GM18870 (cell line): ENCODE results near the gene TRIO.
A peak's percentile ranks its signal among the peaks of the same experiment; 100 is the strongest.

Source experiments
- ATAC-seq: cut with Tn5 transposase; IDR thresholded peaks from one replicate; pipeline ENCODE4 v1.9.1; 2021; ENCODE audit warnings: moderate library complexity; ENCODE audit not compliant: unreplicated experiment

Gene TRIO

DNA sequence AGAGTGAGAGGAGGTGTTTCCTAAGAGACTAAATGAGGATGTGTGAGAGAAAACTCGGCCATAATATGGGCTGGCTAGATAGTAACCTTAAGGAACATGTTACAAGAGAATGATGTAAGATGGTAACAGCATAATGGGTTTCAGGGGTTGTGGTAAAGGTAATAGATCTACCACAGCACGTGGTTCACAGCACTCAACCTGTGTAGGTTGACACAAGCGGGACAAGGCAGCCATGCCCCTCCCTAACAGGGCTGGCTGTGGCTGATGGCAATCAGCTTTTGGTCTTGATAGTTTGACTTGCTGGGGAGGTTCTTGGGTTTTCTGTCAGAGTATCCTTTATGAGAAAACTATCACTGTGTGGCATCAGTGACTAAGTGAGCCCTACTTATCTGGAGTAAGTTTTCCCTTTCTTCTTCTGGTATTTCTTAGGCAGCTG is 138.6 kb downstream of the TRIO start:
- ATAC-seq = peak; percentile 84

DNA sequence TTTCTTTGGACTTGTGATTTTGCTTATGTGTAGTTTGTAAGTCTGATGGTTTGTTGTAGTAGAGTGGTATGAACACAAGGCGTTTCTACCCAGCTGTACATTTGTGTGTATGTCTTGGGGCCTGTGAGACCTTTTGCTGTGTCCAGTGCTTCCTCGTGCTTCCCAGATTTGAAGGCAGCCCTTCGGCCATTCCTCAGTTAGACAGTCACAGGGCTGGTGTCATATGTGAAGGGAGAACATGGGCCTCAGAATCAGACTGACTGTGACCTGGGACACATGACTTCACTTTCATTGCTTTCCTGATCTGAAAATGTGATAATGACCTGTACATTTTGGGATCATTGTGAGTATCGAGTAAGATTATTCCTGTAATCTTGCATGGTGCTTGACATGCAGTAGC is 140.0 kb downstream of the TRIO start:
- no peak for ATAC-seq

DNA sequence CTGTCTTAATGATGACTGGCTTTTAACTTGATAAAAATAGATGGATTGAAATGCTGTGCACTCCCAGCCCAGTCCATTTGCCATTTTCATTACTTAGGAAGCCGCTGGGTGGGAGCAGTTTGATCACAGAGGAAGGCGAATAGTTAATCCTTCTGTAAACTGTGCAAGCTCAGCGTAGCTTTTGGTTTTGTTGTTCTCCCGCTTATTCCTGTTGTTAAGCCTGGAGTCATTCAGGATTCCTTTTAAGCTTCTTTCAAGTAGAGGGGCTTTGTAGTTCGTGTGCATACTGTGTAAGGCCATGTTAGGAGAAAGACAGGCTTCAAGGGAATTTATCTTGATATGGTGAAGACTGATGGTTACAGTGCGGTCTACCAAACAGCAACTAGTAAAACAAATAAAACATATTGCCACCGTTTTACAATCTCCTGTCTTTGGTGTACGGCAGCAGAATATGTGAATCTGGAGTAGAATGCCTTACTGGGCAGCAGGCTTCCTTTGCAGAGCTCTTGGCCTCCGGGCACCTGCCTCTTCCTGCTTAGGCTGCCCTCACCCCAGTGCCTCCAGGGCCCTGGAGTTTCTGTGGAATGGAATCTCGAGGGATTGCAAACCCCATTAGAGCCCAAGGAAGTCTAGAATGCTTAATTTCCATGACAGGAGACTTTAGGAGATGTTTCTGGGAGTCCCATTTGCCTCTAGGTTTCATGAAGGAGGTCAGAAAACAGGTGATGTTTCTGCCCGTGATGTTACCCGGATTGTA is 141.4 kb downstream of the TRIO start:
- ATAC-seq = no peak

DNA sequence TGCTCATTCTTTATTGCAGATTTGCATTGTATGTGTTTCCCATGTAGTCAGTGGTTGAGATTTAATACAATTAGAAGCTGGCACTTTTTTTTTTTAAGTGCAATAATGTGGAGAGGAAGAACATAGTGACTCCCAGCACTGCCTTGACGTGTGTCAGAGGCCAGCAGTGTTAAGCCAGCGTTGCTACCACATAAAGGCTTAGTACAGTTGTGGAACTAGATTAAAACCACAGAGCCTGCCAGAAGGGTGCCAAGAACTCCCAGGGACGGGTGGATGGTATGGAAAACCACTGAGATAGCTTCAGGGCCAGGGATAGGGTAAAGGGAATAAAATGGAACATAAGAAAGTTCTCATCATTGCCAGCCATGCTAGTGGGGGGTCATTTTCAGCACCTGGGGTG is 142.9 kb downstream of the TRIO start:
- no peak for ATAC-seq

DNA sequence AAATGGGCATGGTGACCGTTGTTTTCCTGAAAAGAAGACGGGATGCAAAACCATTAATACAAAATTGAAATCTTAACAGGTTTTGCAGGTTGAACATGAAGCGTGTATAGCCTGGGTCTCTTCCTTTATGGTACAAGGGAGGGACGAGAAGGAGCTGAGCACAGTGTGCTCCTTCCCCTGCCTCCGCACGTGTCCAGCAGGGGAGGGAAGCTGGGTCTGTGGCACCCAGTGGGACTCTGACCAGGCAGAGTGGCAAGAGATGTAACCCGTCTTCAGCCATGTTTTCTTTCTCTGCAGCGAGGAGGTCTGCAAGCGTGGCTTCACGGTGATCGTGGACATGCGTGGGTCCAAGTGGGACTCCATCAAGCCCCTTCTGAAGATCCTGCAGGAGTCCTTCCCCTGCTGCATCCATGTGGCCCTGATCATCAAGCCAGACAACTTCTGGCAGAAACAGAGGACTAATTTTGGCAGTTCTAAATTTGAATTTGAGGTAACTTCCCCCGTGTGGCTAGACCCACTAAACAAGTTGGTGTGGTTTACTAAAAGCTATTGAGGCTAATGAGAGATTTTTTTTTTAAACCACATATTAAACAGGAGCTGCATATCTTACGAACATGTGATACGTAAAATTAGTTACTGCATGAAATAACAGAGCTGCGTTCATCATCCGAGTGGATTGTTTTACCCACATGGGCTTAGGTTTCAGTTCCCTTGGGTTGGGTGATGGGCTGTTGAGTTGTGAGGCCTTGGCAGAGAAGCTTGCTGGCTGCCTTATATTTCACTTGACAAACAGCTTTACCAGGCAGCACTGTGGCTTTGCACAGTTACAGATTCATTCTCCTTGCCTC is 143.7 kb downstream of the TRIO start:
- peak; percentile 86 for ATAC-seq

DNA sequence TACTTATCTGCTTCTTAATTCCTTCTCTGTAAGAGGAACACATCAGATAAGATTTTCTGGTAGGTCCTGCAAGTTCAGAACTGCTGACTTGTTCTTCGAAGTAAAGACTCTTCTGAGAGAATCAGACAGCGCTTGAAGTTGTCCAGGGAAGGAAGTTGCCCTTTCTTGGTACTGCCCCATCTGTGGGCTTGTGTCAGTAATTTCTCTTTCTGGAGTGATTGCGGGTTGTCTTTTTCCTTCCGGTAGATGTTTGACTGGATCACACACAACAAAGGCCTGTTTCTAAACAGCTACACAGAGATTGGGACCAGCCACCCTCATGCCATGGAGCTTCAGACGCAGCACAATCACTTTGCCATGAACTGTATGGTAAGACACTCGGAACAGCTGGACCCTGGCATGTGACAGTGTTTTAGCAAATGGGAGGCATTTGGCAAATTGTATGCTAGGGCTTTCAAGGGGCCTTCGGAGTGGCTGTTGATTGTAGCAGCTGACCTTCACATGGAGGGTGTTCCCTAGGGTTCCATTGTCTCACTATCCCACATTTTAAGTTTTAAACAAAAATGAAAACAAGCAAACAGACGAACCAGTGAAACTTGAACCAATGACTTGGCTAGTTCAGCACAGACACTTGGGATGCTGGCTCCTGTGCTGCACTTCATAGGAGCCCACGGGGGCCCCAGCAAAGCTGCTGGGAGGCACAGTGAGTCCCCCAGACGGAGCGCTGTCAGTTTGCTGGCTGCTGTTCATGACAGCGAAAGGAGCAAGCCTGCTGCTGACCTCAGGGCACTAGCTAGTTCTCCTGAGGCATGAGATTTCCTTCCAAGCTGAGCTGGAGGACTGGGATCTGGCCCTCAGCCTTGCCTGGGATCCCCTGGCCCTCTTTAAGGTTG is 149.9 kb downstream of the TRIO start:
- no peak for ATAC-seq

DNA sequence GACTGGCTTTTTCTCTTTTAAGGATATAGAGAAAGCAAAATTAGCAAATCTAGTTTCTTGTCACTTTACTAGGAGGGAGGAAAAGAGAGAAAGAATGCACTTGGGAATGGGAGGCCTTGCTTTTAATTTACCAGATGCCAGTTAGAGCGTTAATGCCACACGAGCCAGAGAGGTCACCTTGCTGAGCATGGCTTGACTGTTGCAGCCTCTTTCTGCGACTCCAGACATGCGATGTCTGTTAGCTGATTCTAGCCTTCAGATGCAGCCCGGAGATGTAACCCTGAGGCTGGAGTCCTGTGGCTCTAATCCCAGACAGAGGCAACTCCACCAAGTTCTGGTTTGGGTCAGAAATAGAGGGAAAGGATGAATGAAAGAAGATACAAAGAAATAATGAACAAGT is 152.5 kb downstream of the TRIO start:
- ATAC-seq = no peak

DNA sequence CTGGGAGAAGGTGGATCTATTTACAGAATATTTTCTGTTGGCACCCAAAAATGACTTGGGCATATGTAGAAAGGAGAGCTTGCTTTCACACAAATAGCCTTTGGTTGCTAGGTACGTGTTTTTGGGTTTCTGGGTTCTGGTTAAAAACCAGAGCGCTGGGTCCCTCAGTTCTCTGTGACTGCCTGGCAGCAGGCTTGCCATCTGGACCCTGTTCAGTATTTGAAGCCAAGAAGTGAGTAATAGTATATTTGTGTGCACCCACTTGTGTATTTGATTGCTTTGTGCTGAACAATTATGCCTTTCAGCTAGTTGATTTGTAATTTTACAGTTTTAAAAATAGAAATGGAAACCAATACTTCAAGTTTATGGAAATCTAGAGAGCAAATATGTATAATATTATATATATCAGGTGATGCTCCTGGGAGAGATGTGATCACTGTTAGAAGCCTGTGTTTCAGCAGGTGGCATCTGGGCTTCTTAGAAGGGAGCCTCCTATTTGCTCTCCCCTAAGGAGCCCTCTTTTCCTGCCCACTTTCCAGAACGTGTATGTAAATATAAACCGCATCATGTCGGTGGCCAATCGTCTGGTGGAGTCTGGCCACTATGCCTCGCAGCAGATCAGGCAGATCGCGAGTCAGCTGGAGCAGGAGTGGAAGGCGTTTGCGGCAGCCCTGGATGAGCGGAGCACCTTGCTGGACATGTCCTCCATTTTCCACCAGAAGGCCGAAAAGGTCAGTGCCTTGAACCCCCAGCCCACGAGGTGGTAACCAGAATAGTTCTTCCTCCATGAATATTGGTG is 153.6 kb downstream of the TRIO start:
- no peak for ATAC-seq

DNA sequence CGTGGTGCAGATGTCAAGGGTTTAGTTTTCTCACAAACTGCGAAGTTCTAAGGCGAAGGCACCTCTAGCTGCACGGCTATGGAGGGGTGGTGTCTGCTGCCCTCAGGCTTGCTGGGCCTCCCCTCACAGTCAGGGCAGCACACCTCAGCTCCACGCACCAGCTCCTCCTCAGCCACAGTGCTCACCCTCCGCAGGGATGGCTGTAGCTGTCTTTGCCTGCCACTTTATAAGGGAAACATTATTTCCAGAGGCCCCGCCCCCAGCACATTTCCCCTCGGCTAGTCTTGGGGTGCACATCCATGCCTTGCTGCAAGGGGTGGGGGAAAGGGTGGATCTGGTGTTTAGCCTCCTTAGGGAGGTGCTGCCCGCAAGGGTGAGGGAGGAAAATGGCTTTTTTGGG is 154.6 kb downstream of the TRIO start:
- ATAC-seq = no peak

DNA sequence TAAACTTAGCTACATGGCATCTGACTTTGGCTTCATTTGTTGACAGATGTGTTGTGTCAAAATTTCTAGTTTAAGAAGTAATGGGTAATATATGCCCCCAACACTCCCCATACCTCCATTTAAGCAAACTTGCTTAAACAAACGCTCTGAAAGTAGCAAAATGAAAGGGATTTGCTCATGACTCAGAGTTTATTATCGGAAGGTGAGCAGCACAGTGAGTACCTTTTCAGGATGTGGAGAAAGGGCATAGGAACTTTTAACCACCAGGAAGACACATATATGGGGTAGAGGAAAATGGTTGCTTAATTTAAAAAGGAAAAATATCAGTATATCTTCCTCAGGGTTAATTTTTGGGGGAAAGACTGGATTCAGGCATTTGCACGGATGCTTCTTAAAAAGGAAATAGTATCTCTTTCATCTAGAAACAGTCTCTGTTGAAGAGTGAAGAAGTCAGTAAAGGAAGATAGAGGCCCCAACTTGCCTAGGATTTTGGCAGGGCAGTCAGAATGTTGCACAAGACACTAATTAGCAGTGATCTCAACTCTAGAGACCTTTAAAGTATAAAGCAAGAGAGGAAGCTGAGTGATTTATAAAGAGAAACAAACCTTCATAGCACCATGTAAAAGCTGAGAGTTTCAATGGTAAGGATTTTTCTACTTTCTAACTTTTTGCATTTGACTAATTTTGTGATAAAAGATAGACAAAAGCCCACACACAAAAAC is 155.1 kb downstream of the TRIO start:
- ATAC-seq = no peak

DNA sequence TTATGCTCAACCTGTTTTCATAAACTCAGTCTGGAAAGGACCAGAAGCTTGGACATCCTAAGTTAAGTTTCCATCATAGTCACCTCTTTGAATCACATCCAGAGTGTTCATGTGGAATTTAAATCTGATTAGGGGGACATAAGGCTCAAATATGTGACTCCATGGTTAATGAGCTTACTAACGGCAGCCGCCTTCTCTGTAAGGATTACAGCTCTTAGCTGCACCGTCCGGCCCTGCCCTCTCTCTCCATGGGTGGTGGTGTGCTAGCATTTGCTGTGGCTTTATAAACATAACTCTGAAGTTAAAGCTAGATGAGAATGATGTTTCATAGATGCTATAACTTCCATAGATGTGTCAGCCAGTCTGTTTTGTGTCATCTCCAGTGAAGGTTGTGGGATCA is 156.5 kb downstream of the TRIO start:
- no peak for ATAC-seq

DNA sequence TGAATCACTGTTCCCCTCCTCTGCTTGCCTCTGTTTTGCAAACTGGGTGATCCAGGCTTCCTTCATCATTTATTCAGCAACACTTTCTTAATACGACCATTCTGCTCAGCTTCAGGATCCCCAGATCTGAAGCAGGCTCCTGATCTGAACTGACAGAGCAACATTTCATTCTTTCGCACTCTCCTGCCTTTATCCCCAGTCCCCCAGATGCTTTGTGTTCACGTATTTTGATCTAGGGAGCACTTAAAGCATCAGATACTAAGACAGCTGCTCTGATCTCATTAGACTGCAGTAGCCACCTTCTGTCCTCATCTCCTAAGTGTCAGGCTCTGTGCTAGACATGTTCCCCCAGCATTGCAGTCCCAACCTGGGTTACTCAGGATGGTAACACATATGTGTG is 158.0 kb downstream of the TRIO start:
- no peak for ATAC-seq

DNA sequence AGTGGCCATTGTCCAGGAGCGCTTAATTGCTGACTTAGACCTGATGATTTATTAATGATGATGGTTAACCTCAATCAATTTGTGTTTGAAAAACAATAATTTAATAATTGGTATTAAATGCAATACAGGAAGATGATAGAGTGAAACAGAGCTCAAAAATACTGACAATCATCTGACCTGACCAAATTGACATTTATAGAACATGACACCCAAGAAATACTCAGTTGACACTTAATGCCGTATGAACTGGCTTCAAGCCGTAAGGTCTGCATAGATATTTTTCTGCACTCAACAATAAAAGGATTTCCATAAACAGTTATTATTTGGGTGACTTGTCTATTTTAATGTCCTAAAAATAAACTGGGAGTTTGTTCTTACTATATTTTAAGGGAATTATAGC is 159.2 kb downstream of the TRIO start:
- no peak for ATAC-seq

DNA sequence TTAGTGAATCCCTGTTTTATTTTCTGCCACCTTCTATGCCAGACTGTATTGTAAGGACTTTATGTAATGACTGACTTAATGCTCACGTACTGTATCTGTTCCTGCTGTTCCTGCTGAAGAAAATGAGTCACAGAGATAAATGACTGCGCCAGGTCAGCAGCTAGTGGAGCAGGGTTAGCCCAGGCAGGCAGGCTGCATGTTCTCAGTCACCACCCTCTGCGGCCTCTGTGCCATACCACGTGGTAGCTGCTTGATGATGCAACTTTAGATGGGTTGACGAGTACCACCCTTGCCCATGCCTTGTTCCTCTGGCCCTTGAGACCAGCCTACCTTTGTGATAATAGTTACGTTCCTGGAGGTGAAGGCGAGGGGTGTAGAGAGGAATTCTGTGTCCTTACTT is 161.9 kb downstream of the TRIO start:
- no peak for ATAC-seq

DNA sequence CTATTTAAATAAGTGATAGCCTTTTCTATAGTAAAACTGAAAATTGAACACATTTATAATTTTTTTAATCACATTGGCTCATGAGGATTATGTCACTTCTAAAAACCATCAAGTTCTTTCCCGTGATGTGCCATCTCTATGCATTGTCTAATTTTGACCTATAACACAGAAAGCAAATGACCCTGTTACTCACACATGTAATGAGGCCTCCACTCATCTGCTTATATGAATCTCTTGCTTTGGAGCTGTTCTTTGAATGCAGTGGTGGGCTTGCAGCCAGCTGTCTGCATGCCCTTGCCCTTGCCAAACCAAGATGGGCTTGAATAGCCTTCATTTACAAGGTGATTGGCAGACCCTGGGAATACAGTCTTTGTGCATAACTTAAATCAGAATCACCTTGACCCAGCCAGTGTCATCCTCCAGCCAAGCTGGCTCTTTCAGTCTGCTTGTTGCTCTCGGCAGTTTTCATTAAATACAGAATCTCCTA is 163.2 kb downstream of the TRIO start:
- ATAC-seq = no peak

DNA sequence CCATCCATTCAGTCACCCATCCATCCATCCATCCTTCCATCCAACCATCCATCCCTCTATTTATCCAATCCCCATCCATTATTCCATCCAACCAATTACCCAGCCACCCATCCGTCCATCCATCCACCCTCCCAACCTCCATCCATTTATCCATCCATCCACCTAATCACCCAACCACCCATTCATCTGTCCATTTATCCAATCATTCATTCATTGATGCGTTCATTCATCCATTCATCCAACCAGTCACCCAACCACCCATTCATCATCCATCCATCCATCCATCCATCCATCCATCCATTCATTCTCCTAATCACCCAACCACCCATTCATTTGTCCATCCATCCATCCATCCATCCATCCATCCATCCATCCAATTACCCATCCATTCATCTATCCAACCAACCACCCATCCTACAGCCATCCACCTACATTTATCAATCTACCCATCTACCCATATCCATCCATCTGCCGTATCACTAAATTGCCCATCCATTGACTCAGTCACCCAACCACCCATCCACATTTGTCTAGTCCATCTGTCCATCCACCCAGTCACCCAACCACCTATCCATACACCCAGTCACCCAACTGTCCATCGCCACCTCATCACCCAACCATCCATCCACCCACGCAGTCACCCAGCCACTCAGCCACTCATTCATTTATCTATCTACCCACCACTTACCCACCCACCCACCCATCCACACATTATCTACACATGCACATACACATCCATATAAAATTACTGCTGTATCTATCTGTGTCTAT is 165.4 kb downstream of the TRIO start:
- no peak for ATAC-seq

DNA sequence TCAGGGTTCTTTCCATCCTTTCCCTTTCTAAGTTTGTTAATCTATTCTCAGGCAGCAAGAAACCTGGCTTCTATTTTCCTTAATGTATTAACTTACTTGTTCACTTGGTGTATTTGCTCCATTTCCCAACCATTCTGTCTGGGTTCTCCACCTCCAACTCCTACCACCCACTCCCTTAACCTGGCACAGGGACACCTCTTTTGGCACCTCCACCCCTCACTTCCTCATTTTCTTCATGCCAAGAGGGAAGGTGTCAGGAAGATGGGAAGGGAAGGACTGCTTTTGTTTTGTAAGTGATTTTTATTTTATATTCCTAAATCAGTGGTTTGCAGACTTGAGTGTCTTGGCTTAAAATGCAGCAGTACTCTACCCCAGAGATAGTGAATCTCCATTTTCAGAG is 166.1 kb downstream of the TRIO start:
- no peak for ATAC-seq

DNA sequence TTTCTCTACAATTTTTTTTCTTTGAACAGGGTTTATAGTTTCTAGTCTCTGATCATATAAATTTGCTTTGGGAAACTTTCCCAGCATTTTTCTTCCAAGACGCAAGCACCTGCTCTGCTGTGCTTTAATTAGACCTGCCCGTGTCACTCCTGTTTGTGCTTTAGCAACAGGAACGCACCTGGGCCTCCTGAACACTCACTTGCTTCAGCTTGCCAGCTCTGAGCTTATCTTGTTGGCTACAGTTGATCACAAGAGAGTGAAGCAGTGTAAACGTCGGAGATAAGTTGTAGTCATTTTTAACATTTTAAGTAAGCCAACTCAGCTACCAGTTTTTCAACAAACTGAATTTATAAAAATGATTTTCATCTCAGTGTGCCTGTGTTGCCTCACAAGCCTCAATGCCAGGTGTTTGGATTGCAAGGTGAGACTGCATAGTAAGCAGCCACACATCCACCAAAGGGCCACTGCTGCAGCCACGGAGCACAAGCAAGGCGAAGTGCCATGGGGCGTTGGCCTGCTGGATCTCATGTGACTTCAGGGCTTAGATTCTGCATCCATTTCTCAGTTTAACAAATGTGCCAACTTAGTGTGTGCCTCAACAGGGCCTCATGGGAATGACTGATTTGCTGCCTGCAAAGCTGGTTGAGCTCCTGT is 166.9 kb downstream of the TRIO start:
- ATAC-seq = no peak
